ENCODE measurements around the gene POLR1D. TPM values are rescaled to one million over a fixed set of nuclear protein-coding genes. Genes with fewer than 3 reads are reported as not detected.
A peak's percentile ranks its signal among the peaks of the same experiment; 100 is the strongest.

Gene POLR1D
- total and polyA plus RNA-seq, 12 donors: 62.3 to 130 (median 78.5) TPM

DNA sequence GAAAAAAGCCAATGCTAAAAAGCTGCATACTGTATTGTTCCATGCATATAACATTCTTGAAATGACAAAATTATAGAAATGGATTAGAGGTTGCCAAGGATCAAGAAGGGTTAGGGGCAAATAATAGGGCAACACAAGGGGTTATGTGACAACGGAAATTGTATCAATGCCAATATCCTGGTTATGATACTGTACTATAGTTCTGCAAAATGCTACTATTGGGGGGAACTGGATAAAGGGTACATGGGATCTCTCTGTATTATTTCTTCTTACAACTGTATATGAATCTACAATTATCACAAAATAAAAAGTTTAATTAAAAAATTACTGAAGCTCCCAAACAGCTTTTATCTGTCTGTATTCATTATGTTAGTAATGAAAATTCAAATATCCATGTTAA lies 33.3 kb upstream of the POLR1D start:
- TF ChIP-seq, protein P1, sequence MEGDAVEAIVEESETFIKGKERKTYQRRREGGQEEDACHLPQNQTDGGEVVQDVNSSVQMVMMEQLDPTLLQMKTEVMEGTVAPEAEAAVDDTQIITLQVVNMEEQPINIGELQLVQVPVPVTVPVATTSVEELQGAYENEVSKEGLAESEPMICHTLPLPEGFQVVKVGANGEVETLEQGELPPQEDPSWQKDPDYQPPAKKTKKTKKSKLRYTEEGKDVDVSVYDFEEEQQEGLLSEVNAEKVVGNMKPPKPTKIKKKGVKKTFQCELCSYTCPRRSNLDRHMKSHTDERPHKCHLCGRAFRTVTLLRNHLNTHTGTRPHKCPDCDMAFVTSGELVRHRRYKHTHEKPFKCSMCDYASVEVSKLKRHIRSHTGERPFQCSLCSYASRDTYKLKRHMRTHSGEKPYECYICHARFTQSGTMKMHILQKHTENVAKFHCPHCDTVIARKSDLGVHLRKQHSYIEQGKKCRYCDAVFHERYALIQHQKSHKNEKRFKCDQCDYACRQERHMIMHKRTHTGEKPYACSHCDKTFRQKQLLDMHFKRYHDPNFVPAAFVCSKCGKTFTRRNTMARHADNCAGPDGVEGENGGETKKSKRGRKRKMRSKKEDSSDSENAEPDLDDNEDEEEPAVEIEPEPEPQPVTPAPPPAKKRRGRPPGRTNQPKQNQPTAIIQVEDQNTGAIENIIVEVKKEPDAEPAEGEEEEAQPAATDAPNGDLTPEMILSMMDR (IDR thresholded peaks at IDR 0.05): no peak
- Histone ChIP-seq H3K27me3 (no peaks in the 10 kb centered on the region), H3K9me3 (peaks cover 0 to 8% (median 0%) of the 10 kb centered on the region in 11 donors), H3K27ac (no peak overlapping the region), H3K4me1 (peaks cover 6 to 52% (median 32%) of the 10 kb centered on the region in 9 donors), H3K36me3 (no peaks in the 10 kb centered on the region), H3K4me3 (no peak overlapping the region)
- WGBS, 2 donors: 95 to 97% methylated on average over 1 of the region's 1 CpG
- intact Hi-C loops (cut with DNase I): loop anchor here in 1 of 10 donors (10.0 kb wide), 1 partner anchor 66 kb away; no protein-coding TSS in a partner anchor
- DNase-seq (no peak), ATAC-seq (no peak)

GRCh38 chr13:27592865-27593264 lies 28.8 kb upstream of the POLR1D start:
- TF ChIP-seq, protein P1 (IDR thresholded peaks at IDR 0.05): no peak
- Histone ChIP-seq H3K36me3 (no peaks in the 10 kb centered on the region), H3K4me3 (no peak overlapping the region), H3K4me1 (peaks cover 0 to 50% (median 27%) of the 10 kb centered on the region in 9 donors), H3K27me3 (no peaks in the 10 kb centered on the region), H3K27ac (peak overlapping the region in 2 of 10 donors; percentile 6 to 11), H3K9me3 (peaks cover 0 to 8% (median 0%) of the 10 kb centered on the region in 11 donors)
- intact Hi-C loops (cut with DNase I): no loop called here
- ATAC-seq (no peak), DNase-seq (no peak)

DNA sequence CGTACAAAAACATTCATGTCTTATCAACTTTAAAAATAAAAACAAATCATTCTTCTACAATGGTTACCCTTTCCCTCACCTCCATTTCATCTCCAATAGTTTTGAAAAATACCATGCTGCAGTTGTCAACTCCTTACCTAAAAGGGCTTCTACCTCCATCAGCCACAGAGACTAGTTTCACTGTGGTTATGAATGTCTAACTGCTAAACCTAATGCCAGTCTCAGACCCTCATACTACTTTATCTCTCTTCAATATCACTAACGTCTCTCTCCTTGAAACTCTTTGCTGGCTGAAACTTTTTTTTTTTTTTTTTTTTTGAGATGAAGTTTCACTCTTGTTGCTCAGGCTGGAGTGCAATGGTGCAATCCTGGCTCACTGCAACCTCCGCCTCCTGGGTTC lies 28.4 kb upstream of the POLR1D start:
- DNase-seq (no peak), ATAC-seq (no peak)
- Histone ChIP-seq H3K27ac (no peak overlapping the region), H3K36me3 (no peaks in the 10 kb centered on the region), H3K9me3 (peaks cover 0 to 5% (median 0%) of the 10 kb centered on the region in 11 donors), H3K27me3 (no peaks in the 10 kb centered on the region), H3K4me1 (peaks cover 0 to 53% (median 27%) of the 10 kb centered on the region in 9 donors), H3K4me3 (no peak overlapping the region)
- TF ChIP-seq, protein P1 (IDR thresholded peaks at IDR 0.05): no peak
- intact Hi-C loops (cut with DNase I): no loop called here
- 60 to 66% methylated on average over 3 of the region's 3 CpGs for WGBS, 2 donors

- DNase-seq (no peak), ATAC-seq (peak in 1 of 8 donors; percentile 41)
- Histone ChIP-seq H3K27me3 (no peaks in the 10 kb centered on the region), H3K4me3 (no peak overlapping the region), H3K9me3 (no peaks in the 10 kb centered on the region), H3K27ac (no peak overlapping the region), H3K36me3 (no peaks in the 10 kb centered on the region), H3K4me1 (peaks cover 0 to 69% (median 34%) of the 10 kb centered on the region in 9 donors)
- intact Hi-C loops (cut with DNase I): no loop called here
- 88% methylated on average over 2 of the region's 2 CpGs for WGBS, 2 donors
- TF ChIP-seq, protein P1 (IDR thresholded peaks at IDR 0.05): no peak
Measured at GRCh38 chr13:27595055-27595811, 26.5 kb upstream of the POLR1D start.

Measured in heart right ventricle (tissue), 16 donors.